Neural progenitor cell (in vitro differentiated cells): ENCODE data around the gene PLAC1.

Experiments used
- CTCF ChIP-seq: fragments of 200-600 bp; sonication (generic); IDR thresholded peaks from 2 replicates; pipeline ENCODE4 v1.5.1; 2017; ENCODE audit warnings: antibody characterized with exemption, mild to moderate bottlenecking
- EZH2 ChIP-seq: fragments of 200-600 bp; sonication (generic); IDR thresholded peaks from 2 replicates; pipeline ENCODE4 v1.6.1; 2017; ENCODE audit warnings: antibody characterized with exemption, mild to moderate bottlenecking, moderate library complexity

- TF ChIP-seq CTCF (no peak), EZH2 (no peak)
These were observed 36.4 kb upstream of the PLAC1 start for GRCh38 chrX:134694333-134695322.
